GM21526 (cell line): Measurements from ENCODE around the gene HDGFL2.
"Not testable (repeated sequence)": the region's sequence is repeated elsewhere in the genome, so short reads cannot be mapped to it uniquely, and the experiment has no call there.

Source experiments
- ATAC-seq: cut with Tn5 transposase; IDR thresholded peaks from one replicate; pipeline ENCODE4 v1.9.1; 2021; ENCODE audit warnings: moderate library complexity; ENCODE audit not compliant: unreplicated experiment, low FRiP score

The HDGFL2 gene

GRCh38 chr19:4511300-4512054, 39.4 kb downstream of the HDGFL2 start:
- no peak for ATAC-seq

GRCh38 chr19:4512070-4512469, 40.0 kb downstream of the HDGFL2 start:
- ATAC-seq = no peak

DNA sequence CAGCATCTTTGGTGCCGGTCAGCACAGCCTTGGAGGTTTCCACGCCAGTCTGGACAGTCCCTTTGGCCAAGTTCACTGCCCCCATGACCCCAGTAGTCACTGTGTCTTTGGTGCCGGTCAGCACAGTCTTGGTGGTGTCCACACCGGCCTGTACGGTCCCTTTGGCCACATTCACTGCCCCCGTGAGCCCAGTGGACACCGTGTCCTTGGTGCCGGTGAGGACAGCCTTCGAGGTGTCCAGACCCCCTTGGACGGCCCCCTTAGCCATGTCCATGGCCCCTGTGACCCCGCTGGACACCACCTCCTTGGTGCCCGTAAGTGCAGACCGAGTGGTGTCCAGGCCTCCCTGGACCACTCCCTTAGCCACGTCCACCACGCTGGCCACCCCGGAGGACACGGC, 41.2 kb downstream of the HDGFL2 start:
- ATAC-seq = no peak

GRCh38 chr19:4515732-4516131, 43.6 kb downstream of the HDGFL2 start:
- no peak for ATAC-seq

DNA sequence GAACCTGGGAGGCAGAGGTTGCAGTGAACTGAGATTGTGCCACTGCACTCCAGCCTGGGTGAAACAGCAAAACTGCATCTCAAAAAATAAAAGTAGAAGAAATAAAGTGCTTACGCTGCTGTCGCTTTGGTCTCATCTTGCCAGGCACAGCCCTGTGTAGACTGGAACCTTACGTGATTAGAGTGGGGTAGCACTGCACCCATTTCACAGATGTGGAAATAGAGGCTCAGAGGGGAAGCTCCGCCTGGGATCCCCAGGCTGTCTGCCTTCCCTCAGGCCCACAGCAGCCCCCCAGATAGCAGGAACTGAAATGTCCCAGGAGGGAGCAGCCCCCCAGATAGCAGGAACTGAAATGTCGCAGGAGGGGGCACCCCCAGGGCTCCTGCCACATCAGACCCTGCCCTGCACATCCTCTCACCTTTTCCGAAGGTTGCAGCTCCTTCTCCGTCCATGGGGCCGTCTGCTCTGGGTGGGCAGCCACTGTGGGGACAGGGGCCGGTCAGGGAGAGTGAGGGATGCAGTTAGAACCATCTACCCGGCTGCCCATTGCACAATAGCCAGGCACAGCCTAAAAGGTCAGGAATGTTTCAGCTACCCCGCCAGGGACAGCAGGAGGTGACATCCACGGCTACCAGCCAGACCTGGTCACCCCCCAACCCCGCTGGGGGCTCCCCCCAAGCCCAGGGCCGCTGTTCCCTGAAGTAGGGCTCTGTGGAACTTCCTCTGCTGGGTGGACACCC, 44.3 kb downstream of the HDGFL2 start:
- ATAC-seq = no peak

DNA sequence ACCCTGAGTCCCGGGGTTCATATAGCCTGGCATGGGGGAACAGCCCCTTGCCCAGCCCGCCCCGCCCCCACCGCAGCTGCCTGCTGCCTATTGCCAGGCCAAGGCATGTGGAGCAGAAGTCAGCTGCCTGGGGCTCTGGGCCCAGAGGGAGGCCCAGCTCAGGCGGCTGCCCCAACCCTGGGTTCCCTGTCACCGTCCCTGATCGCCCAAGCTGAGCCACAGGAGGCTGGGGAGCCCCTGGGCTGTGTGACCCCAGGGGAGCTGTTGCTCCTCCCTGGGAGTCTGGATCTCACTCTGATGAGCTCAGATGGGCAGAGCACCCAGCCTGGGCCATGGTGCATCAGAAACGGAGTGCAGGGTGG, 44.8 kb downstream of the HDGFL2 start:
- no peak for ATAC-seq

GRCh38 chr19:4517451-4518057, 45.5 kb downstream of the HDGFL2 start:
- no peak for ATAC-seq

DNA sequence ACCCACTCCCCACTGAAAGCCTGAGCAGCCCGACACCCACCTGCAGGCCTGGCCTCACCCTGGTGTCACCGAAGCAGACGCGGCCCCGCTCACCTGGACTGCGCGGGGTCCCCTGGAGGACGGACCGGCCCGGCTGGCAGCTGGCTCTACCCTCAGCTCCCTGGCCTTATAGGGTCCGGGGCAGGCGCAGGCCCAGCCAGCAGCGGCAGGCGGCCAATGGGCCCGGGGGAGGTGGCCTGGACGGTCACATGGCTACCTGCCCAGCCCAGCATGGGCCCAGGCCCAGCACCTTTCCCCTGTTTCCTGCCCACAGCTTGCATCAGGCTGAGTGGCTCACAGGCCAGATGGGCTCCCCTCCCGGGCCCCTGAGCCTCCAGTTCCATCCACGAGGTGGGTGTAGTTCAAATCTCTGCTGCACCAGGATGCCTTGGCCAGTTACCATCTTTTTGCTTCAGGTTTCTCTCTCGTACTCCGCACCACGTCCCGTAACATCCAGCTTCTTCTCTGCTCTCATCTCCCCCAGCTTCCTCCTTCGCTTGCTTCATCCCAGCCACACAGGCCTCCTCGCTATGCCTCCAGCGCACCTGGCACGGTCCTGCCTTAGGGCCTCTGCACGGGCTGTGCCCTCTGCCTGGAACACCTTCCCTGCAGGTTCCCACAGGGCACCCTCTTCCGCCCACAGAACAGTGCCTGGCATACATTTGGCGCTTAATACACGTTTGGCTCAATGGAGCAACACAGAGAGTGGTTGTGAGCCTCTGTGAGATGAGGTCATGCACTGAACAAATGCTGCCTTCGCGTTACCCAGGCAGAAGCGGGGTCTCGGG, 46.5 kb downstream of the HDGFL2 start, which contains the start of gene PLIN4:
Gene PLIN4 (minus strand): TSS at position 142 of the 827 bp plus-strand sequence. CDS start 214 bp downstream, outside the sequence.
- ATAC-seq = no peak

DNA sequence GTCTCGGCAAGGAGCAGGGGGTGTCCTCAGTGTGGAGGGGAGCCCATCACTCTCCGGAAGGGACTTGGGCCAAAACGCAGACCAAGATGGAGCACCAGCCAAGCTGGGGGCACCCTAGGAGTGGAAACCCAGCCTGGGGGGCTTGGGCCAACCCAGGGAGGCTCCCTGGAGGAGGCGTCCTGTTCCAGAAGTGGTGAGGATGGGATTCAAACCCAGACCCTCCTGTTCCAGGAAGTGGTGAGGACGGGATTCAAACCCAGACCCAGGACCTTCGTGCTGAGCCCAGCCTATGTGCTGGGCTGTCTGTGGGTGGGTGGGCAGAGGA, 47.0 kb downstream of the HDGFL2 start:
- no peak for ATAC-seq

DNA sequence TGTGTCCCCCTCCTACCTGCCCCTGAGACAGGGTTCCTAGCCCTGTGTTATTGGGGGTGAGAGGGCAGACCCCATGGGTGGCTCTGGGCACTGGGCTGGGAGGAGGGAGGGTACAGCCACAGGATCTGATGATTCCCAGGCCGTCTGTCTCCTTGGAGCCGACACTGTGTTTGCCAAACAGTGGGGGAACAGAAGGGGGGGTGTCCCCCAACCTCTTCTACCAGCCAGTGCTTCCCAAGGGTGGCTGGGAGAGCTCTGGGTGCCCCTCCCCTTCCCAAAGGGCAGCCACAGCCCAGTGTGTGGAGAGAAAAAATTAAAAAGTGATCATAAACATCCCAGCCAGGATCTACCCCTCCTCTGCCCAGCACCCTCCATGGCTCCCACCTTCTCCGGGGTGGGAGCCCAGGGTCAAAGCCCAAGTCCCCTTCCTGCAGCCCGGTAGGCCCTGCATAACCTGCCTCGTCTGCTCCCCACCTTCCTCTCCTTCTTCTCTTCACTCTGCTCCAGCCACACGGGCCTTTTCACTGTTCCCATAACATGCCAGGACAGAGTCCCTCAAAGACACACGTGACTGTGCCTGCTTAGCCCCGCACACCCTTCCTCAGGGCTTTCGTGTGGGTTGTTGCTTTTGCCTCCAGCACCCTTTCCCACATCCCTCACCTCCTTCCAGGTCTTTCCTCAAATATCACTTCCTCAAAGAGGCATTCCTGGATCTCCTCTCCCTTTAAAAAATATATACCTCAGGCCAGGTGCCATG, 47.6 kb downstream of the HDGFL2 start:
- ATAC-seq = no peak

DNA sequence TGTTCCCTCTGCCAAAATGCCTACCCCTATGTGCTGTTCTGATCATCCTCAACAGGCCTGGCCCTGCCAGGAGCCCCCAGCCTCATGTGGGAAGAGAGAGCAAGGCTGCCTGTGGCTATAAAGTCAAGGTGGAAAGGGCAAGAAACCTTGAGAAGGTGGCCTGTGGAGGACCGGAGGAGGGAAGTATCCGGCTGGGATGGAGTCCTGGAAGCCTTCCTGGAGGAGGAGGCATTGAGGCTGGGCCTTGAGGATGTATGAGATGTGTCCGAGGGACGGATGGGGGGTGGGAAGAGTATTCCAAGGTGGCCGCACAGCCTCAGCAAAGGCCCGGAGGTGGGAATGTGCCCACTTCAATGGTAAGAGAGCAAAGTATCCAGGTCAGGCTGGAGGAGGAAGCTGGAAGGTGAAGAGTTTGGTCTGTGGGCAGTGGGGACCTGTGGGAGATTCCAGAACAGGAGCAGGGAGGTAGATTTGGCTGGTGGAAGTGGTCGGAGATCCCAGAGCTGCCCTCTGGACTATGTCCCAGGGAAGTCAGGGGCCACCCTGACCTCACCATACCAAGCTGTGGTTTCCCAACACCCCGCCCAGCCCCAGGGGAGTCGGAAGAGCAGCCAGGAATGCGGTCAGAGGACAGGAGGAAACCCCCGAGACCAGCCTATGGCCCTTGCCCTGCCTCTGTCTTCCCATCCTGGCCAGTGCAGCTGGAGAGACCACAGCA, 49.2 kb downstream of the HDGFL2 start:
- ATAC-seq = no peak

GRCh38 chr19:4521888-4522242, 49.8 kb downstream of the HDGFL2 start:
- ATAC-seq = no peak

- ATAC-seq = no peak
Observed at GRCh38 chr19:4522291-4523002, 50.4 kb downstream of the HDGFL2 start.

DNA sequence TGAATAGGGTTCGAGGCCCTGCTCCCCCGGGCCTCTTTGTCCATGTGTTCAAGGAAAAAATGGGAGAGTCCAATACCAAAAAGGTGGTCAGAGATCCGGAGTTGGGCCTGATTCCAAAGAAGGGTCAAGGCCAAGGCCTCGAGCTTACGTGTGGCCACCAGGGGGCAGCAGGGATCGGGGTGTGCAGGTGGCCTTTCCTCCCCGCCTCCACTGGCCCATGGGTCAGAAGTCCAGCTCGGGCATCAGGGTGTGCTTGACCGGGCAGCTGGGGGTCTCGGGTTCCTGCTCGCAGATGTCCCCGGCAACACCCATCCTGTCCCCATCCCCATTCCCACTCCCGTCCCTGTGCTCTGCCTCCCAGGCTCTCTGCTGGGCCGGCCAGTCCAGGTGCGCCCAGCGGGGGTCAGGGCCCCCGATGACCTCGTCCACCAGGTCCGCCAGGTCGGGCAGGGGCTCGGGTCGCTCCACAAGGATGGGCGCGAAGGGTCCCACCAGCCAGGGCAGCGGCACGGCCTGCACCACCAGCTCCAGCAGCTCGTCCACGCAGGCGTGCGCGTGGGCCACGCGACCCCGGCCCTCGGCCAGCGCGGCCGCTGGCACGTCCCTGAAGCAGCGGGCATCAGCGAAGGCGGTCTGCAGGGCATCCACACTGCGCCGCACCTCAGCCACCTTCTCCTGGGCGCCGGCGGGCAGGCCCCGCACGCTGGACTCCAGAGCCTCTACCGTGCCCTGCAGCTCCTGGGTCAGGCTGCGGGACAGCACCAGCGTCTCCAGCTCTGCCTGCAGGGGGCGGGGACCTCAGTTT, 51.4 kb downstream of the HDGFL2 start:
- ATAC-seq = no peak

- no peak for ATAC-seq
Observed at GRCh38 chr19:4524808-4525562, 52.9 kb downstream of the HDGFL2 start.

- ATAC-seq = no peak
Observed at GRCh38 chr19:4525563-4526002, 53.5 kb downstream of the HDGFL2 start.

DNA sequence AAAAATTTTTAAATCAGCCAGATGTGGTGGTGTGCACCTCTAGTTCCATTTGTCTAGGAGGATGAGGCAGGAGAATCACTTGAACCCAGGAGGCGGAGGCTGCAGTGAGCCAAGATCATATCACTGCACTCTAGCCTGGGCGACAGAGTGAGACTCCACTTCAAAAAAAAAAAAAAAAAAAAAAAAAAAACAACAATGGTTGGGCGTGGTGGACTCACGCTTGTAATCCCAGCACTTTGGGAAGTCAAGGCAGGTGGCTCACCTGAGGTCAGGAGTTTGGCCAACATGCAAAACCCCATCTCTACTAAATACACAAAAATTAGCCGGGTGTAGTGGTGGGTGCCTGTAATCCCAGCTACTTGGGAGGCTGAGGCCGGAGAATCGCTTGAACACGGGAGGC, 55.3 kb downstream of the HDGFL2 start:
- not testable (repeated sequence) for ATAC-seq
